ENCODE results near the gene TUBA1C. TPM values are rescaled to one million over a fixed set of nuclear protein-coding genes. Genes with fewer than 3 reads are reported as not detected.

The TUBA1C gene
- polyA plus RNA-seq, 1 of the 3 experiments (the other 2 are of a cell fraction) = 3.3 TPM

DNA sequence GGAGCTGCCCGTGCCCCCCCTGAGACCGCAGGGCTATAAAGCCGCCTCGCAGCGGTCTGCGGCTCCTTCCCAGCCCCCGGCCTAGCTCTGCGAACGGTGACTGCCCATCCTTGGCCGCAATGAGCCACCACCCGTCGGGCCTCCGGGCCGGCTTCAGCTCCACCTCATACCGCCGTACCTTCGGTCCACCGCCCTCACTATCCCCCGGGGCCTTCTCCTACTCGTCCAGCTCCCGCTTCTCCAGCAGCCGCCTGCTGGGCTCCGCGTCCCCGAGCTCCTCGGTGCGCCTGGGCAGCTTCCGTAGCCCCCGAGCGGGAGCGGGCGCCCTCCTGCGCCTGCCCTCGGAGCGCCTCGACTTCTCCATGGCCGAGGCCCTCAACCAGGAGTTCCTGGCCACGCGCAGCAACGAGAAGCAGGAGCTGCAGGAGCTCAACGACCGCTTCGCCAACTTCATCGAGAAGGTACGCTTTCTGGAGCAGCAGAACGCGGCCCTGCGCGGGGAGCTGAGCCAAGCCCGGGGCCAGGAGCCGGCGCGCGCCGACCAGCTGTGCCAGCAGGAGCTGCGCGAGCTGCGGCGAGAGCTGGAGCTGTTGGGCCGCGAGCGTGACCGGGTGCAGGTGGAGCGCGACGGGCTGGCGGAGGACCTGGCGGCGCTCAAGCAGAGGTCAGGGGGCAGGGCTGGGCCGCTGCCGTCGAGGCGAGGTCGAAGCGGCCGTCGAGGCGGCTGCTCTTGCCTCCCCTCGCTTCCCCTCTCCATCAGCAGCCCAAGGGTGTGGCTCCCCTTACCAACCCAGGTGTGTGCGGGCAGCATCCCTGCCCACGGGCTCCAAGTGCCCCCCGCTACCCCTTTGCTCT lies 30.4 kb downstream of the TUBA1C start, which contains the start of gene PRPH:
Gene PRPH (plus strand): TSS at position 66 of the 855 bp plus-strand sequence. CDS start 54 bp downstream, at position 120.
- Histone ChIP-seq H4K20me1 (ENCODE audit: insufficient read depth) (no peaks in the 10 kb centered on the region), H3F3A (replicated peaks; ENCODE audit: insufficient read depth) (no peaks in the 10 kb centered on the region), H3K4me3 (ENCODE audit: low read depth in 2 of 2, low read length in 1 of 2) (peak within 1 kb of the TSS in 1 of 2 experiments; percentile 4; a peak in 1 of 4 replicates), H3K27me3 (ENCODE audit: insufficient read depth) (no peaks in the 10 kb centered on the region), H3K27ac (ENCODE audit: low read depth in 2 of 2, low read length in 1 of 2) (peak within 1 kb of the TSS in 1 of 2 experiments; percentile 71; a peak in 1 of 4 replicates), H3K79me2 (ENCODE audit: insufficient read depth) (no peaks in the 10 kb centered on the region), H2AFZ (ENCODE audit: low read depth) (no peak within 1 kb of the TSS), H3K9me3 (no peaks in the 10 kb centered on the region), H3K4me1 (ENCODE audit: control insufficient read depth in 1 of 2, insufficient read depth in 2 of 2, low read depth in 1 of 2, low read length in 1 of 2) (peaks cover 7 to 29% of the 10 kb centered on the region in 2 experiments; a peak in 3 of 4 replicates), H3K4me2 (no peak within 1 kb of the TSS), H3K9ac (no peak within 1 kb of the TSS), H3K9me2 (no peaks in the 10 kb centered on the region), H3K36me3 (replicated peaks in 1 of 2; ENCODE audit: control insufficient read depth in 1 of 2, insufficient read depth in 2 of 2, low read length in 1 of 2) (no peaks in the 10 kb centered on the region)
- peak; percentile 40 for DNase-seq
- CTCF ChIA-PET = interaction anchor here (1.5 to 29.6 kb wide), 6 partner anchors 8 to 219 kb away, joined by 5 to 658 read pairs (median 12); partner anchors contain the start of genes C1QL4 and DNAJC22
- TF ChIP-seq FOSL2 (IDR thresholded peaks at IDR 0.05; ENCODE audit: borderline replicate concordance, low read depth) (no peak), NRF1 (IDR thresholded peaks at IDR 0.05; ENCODE audit: low read depth, low read length) (no peak), RFX5 (IDR thresholded peaks at IDR 0.05; ENCODE audit: low read length) (no peak), SIN3A (IDR thresholded peaks at IDR 0.05; ENCODE audit: borderline replicate concordance, low read depth, low read length) (no peak), FOXM1 (IDR thresholded peaks at IDR 0.05; ENCODE audit: low read depth) (no peak), EZH2phosphoT487 (IDR thresholded peaks at IDR 0.05; ENCODE audit: borderline replicate concordance, low read depth) (no peak), SMC3 (IDR thresholded peaks at IDR 0.05; ENCODE audit: low read depth, low read length) (no peak), CHD2 (IDR thresholded peaks at IDR 0.05; ENCODE audit: low read length, partially characterized antibody) (no peak), MXI1 (IDR thresholded peaks at IDR 0.05; ENCODE audit: low read depth, low read length) (no peak), JUND (IDR thresholded peaks at IDR 0.05) (no peak), EP300 (IDR thresholded peaks at IDR 0.05; ENCODE audit: borderline replicate concordance in 1 of 2, low read depth in 1 of 2, low read length in 1 of 2) (no peak), RCOR1 (IDR thresholded peaks at IDR 0.05; ENCODE audit: low read length) (no peak), TEAD4 (IDR thresholded peaks at IDR 0.05; ENCODE audit: borderline replicate concordance, insufficient read depth) (no peak), GATA2 (CRISPR knock-in tag; IDR thresholded peaks at IDR 0.05) (no peak), GABPA (IDR thresholded peaks at IDR 0.05; ENCODE audit: low read depth) (no peak), RXRA (IDR thresholded peaks at IDR 0.05; ENCODE audit: borderline replicate concordance, low read depth) (no peak)
- TF ChIP-seq, protein P1, sequence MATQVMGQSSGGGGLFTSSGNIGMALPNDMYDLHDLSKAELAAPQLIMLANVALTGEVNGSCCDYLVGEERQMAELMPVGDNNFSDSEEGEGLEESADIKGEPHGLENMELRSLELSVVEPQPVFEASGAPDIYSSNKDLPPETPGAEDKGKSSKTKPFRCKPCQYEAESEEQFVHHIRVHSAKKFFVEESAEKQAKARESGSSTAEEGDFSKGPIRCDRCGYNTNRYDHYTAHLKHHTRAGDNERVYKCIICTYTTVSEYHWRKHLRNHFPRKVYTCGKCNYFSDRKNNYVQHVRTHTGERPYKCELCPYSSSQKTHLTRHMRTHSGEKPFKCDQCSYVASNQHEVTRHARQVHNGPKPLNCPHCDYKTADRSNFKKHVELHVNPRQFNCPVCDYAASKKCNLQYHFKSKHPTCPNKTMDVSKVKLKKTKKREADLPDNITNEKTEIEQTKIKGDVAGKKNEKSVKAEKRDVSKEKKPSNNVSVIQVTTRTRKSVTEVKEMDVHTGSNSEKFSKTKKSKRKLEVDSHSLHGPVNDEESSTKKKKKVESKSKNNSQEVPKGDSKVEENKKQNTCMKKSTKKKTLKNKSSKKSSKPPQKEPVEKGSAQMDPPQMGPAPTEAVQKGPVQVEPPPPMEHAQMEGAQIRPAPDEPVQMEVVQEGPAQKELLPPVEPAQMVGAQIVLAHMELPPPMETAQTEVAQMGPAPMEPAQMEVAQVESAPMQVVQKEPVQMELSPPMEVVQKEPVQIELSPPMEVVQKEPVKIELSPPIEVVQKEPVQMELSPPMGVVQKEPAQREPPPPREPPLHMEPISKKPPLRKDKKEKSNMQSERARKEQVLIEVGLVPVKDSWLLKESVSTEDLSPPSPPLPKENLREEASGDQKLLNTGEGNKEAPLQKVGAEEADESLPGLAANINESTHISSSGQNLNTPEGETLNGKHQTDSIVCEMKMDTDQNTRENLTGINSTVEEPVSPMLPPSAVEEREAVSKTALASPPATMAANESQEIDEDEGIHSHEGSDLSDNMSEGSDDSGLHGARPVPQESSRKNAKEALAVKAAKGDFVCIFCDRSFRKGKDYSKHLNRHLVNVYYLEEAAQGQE (IDR thresholded peaks at IDR 0.05; ENCODE audit: low read depth, low read length) = no peak
- TF ChIP-seq, protein P2, sequence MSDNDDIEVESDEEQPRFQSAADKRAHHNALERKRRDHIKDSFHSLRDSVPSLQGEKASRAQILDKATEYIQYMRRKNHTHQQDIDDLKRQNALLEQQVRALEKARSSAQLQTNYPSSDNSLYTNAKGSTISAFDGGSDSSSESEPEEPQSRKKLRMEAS (IDR thresholded peaks at IDR 0.05; ENCODE audit: low read depth) = no peak
- TF ChIP-seq, protein P3, sequence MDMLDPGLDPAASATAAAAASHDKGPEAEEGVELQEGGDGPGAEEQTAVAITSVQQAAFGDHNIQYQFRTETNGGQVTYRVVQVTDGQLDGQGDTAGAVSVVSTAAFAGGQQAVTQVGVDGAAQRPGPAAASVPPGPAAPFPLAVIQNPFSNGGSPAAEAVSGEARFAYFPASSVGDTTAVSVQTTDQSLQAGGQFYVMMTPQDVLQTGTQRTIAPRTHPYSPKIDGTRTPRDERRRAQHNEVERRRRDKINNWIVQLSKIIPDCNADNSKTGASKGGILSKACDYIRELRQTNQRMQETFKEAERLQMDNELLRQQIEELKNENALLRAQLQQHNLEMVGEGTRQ (IDR thresholded peaks at IDR 0.05; ENCODE audit: borderline replicate concordance, low read depth, low read length) = no peak
- TF ChIP-seq, protein P4, sequence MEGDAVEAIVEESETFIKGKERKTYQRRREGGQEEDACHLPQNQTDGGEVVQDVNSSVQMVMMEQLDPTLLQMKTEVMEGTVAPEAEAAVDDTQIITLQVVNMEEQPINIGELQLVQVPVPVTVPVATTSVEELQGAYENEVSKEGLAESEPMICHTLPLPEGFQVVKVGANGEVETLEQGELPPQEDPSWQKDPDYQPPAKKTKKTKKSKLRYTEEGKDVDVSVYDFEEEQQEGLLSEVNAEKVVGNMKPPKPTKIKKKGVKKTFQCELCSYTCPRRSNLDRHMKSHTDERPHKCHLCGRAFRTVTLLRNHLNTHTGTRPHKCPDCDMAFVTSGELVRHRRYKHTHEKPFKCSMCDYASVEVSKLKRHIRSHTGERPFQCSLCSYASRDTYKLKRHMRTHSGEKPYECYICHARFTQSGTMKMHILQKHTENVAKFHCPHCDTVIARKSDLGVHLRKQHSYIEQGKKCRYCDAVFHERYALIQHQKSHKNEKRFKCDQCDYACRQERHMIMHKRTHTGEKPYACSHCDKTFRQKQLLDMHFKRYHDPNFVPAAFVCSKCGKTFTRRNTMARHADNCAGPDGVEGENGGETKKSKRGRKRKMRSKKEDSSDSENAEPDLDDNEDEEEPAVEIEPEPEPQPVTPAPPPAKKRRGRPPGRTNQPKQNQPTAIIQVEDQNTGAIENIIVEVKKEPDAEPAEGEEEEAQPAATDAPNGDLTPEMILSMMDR (IDR thresholded peaks at IDR 0.05) = no peak
- 93% methylated on average over 75 of the region's 82 CpGs for WGBS (ENCODE audit: low lambda C conversion rate)
- POLR2A ChIA-PET = interaction anchor here (1.1 to 3.6 kb wide), 3 partner anchors 9 to 164 kb away, joined by 3 to 34 read pairs (median 7); partner anchors contain the start of genes TROAP and TUBA1B

Measured in SK-N-SH (cell line).